ENCODE data around the gene SFTPA1.
"Not testable (repeated sequence)": the region's sequence is repeated elsewhere in the genome, so short reads cannot be mapped to it uniquely, and the experiment has no call there.

SFTPA1 gene

GRCh38 chr10:79595510-79595909, 15.2 kb upstream of the SFTPA1 start (continued):
- TF ChIP-seq PATZ1 (CRISPR knock-in tag; IDR thresholded peaks at IDR 0.05; ENCODE audit: borderline replicate concordance) = no peak
- no peak for TF ChIP-seq BACH2 (CRISPR knock-in tag; IDR thresholded peaks at IDR 0.05; ENCODE audit: borderline replicate concordance)
- no peak for TF ChIP-seq ISL1 (CRISPR knock-in tag; IDR thresholded peaks at IDR 0.05)
- no peak for TF ChIP-seq TSHZ2 (CRISPR knock-in tag; IDR thresholded peaks at IDR 0.05)
- TF ChIP-seq ZFP3 (CRISPR knock-in tag; IDR thresholded peaks at IDR 0.05) = no peak

GRCh38 chr10:79599644-79600043, 11.1 kb upstream of the SFTPA1 start:
- not testable (repeated sequence) for ATAC-seq

GRCh38 chr10:79601939-79602338, 8.8 kb upstream of the SFTPA1 start:
- ATAC-seq = no peak
- TF ChIP-seq ZFP30 (CRISPR knock-in tag; IDR thresholded peaks at IDR 0.05) (no peak), TOX (CRISPR knock-in tag; IDR thresholded peaks at IDR 0.05; ENCODE audit: borderline replicate concordance) (no peak), ZFP3 (CRISPR knock-in tag; IDR thresholded peaks at IDR 0.05) (no peak), ARNTL (CRISPR knock-in tag; IDR thresholded peaks at IDR 0.05; ENCODE audit: borderline replicate concordance, low read depth) (no peak), TSHZ2 (CRISPR knock-in tag; IDR thresholded peaks at IDR 0.05) (no peak), RARB (CRISPR knock-in tag; IDR thresholded peaks at IDR 0.05) (no peak), PPARA (CRISPR knock-in tag; IDR thresholded peaks at IDR 0.05; ENCODE audit: borderline replicate concordance) (no peak), BACH2 (CRISPR knock-in tag; IDR thresholded peaks at IDR 0.05; ENCODE audit: borderline replicate concordance) (no peak), PATZ1 (CRISPR knock-in tag; IDR thresholded peaks at IDR 0.05; ENCODE audit: borderline replicate concordance) (no peak), CSDC2 (CRISPR knock-in tag; IDR thresholded peaks at IDR 0.05) (no peak), ZNF70 (CRISPR knock-in tag; IDR thresholded peaks at IDR 0.05) (no peak), OSR1 (CRISPR knock-in tag; IDR thresholded peaks at IDR 0.05) (no peak), TCF4 (CRISPR knock-in tag; IDR thresholded peaks at IDR 0.05; ENCODE audit: borderline replicate concordance) (no peak), ZNF565 (CRISPR knock-in tag; conservative IDR thresholded peaks at IDR 0.05; ENCODE audit: low read depth) (no peak), POU6F1 (CRISPR knock-in tag; IDR thresholded peaks at IDR 0.05; ENCODE audit: borderline replicate concordance, low read depth) (no peak), GLIS3 (CRISPR knock-in tag; IDR thresholded peaks at IDR 0.05) (no peak)

- no peak for TF ChIP-seq ZC3H10 (CRISPR knock-in tag; IDR thresholded peaks at IDR 0.05)
- no peak for TF ChIP-seq POU6F1 (CRISPR knock-in tag; IDR thresholded peaks at IDR 0.05; ENCODE audit: borderline replicate concordance, low read depth)
- no peak for TF ChIP-seq ISL1 (CRISPR knock-in tag; IDR thresholded peaks at IDR 0.05)
- TF ChIP-seq TCF4 (CRISPR knock-in tag; IDR thresholded peaks at IDR 0.05; ENCODE audit: borderline replicate concordance) = no peak
- no peak for TF ChIP-seq PATZ1 (CRISPR knock-in tag; IDR thresholded peaks at IDR 0.05; ENCODE audit: borderline replicate concordance)
- no peak for TF ChIP-seq BACH2 (CRISPR knock-in tag; IDR thresholded peaks at IDR 0.05; ENCODE audit: borderline replicate concordance)
- TF ChIP-seq GLIS3 (CRISPR knock-in tag; IDR thresholded peaks at IDR 0.05) = no peak
- TF ChIP-seq ZNF70 (CRISPR knock-in tag; IDR thresholded peaks at IDR 0.05) = no peak
- ATAC-seq = no peak
These were observed 7.8 kb upstream of the SFTPA1 start for GRCh38 chr10:79602953-79603352.

Measured in SK-N-SH treated with all-trans-retinoic acid at 6 μM for 48 hours (cell line).